Measurements from ENCODE around the gene COX7A2L.
A peak's percentile ranks its signal among the peaks of the same experiment; 100 is the strongest.

The COX7A2L gene

DNA sequence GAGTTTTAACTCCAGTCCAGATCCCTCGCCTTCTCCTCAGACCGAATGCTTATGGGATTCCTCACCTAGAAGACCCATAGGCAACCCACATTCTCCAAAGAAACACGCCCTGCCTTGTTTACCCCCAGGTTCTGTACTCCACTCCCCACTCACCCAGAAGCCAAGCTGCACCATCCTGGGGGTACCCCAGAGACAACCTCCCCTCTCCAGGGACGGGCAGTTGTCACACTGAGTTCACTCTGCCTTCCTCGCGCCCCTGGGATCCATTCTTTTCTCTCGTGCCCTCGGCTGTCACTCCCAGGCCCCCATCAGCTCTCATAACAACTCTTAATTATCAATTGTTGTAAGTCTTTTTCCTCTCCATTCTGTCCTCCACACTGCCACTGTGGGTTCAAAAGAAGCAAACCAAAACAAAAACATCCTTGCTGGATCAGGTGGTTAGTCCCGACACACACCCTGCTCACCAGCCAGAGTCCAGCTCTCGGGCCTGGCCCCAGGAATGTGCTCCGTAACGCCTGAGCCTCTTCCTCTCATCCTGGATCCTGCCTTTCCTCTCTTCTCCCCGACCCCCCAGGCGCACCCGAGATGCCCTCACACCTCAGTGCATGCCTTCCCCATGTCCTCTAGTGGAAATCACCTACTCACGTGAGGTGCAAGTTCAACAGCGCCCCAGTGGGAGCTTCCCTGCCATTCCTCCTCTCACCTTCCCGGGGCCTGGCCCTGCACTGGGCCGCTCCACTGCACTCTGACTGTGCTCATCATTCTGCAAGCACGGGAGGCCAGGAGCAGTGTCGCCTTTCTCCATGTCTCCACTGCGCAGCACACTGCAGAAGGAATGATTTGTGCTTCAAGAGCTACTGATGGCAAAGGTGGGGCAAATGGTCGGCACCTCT is 20.7 kb downstream of the COX7A2L start:
- H4K91ac ChIP-seq (ENCODE audit: low read length), result peak overlapping the region; percentile 5
- no peak overlapping the region for H3K23ac ChIP-seq (ENCODE audit: low read length in 2 of 2)
- no peak overlapping the region for H3K4ac ChIP-seq (ENCODE audit: low read depth in 1 of 2, low read length in 2 of 2)
- peak overlapping the region; percentile 29 for H2AK5ac ChIP-seq (ENCODE audit: low read length, severe bottlenecking)
- no peak overlapping the region for H2BK15ac ChIP-seq (ENCODE audit: low read depth, poor library complexity, severe bottlenecking)
- no peaks in the 10 kb centered on the region for H3K9me3 ChIP-seq (ENCODE audit: control insufficient read depth, low read length)
- no peak overlapping the region for H3K27ac ChIP-seq (ENCODE audit: low read length, poor library complexity, severe bottlenecking)
- DNase-seq, result no peak
- H2AFZ ChIP-seq (ENCODE audit: low read depth, low read length), result no peak overlapping the region
- H3K4me3 ChIP-seq (ENCODE audit: insufficient read depth in 1 of 2, low read depth in 1 of 2, low read length in 2 of 2), result no peak overlapping the region
- H3K14ac ChIP-seq (ENCODE audit: low read length in 2 of 2), result no peak overlapping the region
- H3K79me1 ChIP-seq (replicated peaks; ENCODE audit: low read length, poor library complexity, severe bottlenecking), result peaks cover 50% of the 10 kb centered on the region
- H4K8ac ChIP-seq (ENCODE audit: low read length), result no peak overlapping the region
- H3K4me2 ChIP-seq (ENCODE audit: low read length, poor library complexity, severe bottlenecking), result no peak overlapping the region
- WGBS, result 87% methylated on average over 23 of the region's 23 CpGs
- peaks cover 21% of the 10 kb centered on the region for H3K4me1 ChIP-seq (ENCODE audit: control insufficient read depth, insufficient read depth, low read depth, low read length)
- no peak overlapping the region for H3K9ac ChIP-seq (ENCODE audit: low read length)
- no peak overlapping the region for H2BK5ac ChIP-seq (ENCODE audit: low read depth, low read length, poor library complexity, severe bottlenecking)
- no peak overlapping the region for H2BK120ac ChIP-seq (ENCODE audit: low read depth, low read length)
- H2BK12ac ChIP-seq (ENCODE audit: low read length in 2 of 2), result no peak overlapping the region
- H3K36me3 ChIP-seq (ENCODE audit: control insufficient read depth in 1 of 2, insufficient read depth in 2 of 2, low read depth in 1 of 2, low read length in 2 of 2), result peaks cover 44 to 62% of the 10 kb centered on the region in 2 experiments
- H3K27me3 ChIP-seq (ENCODE audit: control insufficient read depth in 1 of 2, insufficient read depth in 1 of 2, low read length in 2 of 2), result no peaks in the 10 kb centered on the region
- H3K18ac ChIP-seq (ENCODE audit: low read depth in 1 of 2, low read length in 2 of 2), result peak overlapping the region in 1 of 2 experiments; percentile 13

DNA sequence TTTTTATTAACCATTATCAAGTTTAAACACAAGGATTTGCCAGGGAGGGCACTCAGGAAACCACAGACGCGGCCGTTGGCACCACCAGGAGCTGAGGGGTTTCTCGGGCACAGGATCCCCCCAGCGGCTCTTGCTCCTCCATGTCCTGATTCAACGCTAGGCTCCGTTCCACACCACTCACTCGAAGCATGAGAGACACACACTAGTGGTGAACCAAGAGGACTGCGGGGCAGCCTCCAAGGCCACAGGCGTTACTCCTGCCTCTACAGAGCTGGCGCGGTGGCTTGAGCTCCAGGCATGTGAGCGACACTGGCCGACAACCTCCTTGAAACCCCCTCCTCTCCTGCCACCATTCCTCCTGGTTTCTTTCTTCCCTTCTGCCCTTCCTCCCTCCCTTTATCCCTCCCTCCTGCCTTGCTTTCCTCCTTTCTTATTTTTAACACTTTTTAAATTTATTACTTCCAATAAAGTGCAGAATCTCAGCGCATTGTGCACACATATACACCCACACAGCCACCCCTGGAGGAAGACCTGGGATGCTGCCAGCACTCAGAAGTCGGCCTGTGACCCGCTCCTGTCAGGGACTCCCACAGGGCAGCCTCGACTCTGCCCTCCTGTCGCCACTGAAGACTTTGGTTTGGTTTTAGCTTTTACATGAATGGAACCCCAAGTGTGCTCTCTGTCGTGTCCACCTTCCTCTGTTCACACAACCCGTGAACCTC is 21.7 kb downstream of the COX7A2L start:
- Histone ChIP-seq H3K4me1 (ENCODE audit: control insufficient read depth, insufficient read depth, low read depth, low read length) (peaks cover 21% of the 10 kb centered on the region), H3K18ac (ENCODE audit: low read depth in 1 of 2, low read length in 2 of 2) (no peak overlapping the region), H3K36me3 (ENCODE audit: control insufficient read depth in 1 of 2, insufficient read depth in 2 of 2, low read depth in 1 of 2, low read length in 2 of 2) (peaks cover 41 to 62% of the 10 kb centered on the region in 2 experiments), H3K14ac (ENCODE audit: low read length in 2 of 2) (no peak overlapping the region), H2AK5ac (ENCODE audit: low read length, severe bottlenecking) (no peak overlapping the region), H3K27me3 (ENCODE audit: control insufficient read depth in 1 of 2, insufficient read depth in 1 of 2, low read length in 2 of 2) (no peaks in the 10 kb centered on the region), H3K4me2 (ENCODE audit: low read length, poor library complexity, severe bottlenecking) (no peak overlapping the region), H2BK12ac (ENCODE audit: low read length in 2 of 2) (peak overlapping the region in 1 of 2 experiments; percentile 3), H3K9ac (ENCODE audit: low read length) (no peak overlapping the region), H3K27ac (ENCODE audit: low read length, poor library complexity, severe bottlenecking) (no peak overlapping the region), H2BK5ac (ENCODE audit: low read depth, low read length, poor library complexity, severe bottlenecking) (no peak overlapping the region), H3K4me3 (ENCODE audit: insufficient read depth in 1 of 2, low read depth in 1 of 2, low read length in 2 of 2) (no peak overlapping the region), H3K9me3 (ENCODE audit: control insufficient read depth, low read length) (no peaks in the 10 kb centered on the region), H3K4ac (ENCODE audit: low read depth in 1 of 2, low read length in 2 of 2) (no peak overlapping the region), H4K91ac (ENCODE audit: low read length) (no peak overlapping the region), H4K8ac (ENCODE audit: low read length) (no peak overlapping the region), H3K79me1 (replicated peaks; ENCODE audit: low read length, poor library complexity, severe bottlenecking) (peaks cover 52% of the 10 kb centered on the region), H3K23ac (ENCODE audit: low read length in 2 of 2) (no peak overlapping the region), H2BK15ac (ENCODE audit: low read depth, poor library complexity, severe bottlenecking) (no peak overlapping the region), H2AFZ (ENCODE audit: low read depth, low read length) (no peak overlapping the region), H2BK120ac (ENCODE audit: low read depth, low read length) (no peak overlapping the region)
- DNase-seq, result no peak
- WGBS, result 92% methylated on average over 21 of the region's 21 CpGs

DNA sequence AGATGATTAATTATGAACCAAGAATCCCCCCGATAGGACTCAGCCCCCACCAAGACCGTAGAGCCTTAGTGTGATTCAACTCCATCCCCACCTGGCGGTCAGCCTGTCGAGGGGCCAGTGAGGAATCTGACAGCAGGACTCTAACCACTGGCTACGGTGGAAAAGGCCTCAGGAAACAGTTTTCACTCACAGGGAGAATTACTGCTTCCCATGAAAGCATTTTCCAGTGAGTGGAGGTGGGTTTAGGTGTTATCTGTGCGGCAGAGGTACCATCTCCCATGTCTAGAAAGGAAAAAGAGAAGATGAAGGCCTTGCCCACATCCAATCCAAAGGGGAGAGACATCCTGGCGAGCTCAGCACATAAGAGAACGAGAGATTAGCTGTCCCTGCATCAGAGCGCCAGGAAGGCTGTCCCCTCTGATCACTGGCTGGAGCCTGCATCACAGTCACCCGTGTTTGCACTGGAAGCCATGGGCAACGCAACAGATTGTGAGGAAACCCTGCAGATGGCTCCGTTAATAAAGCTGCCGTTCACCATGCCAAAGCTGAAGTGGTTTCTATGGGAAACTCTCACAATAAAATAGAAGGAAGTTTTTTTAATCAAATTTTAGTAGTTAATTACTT is 22.3 kb downstream of the COX7A2L start:
- Histone ChIP-seq H4K8ac (ENCODE audit: low read length) (no peak overlapping the region), H2AK5ac (ENCODE audit: low read length, severe bottlenecking) (no peak overlapping the region), H2BK12ac (ENCODE audit: low read length in 2 of 2) (no peak overlapping the region), H3K23ac (ENCODE audit: low read length in 2 of 2) (no peak overlapping the region), H3K4me3 (ENCODE audit: insufficient read depth in 1 of 2, low read depth in 1 of 2, low read length in 2 of 2) (no peak overlapping the region), H3K14ac (ENCODE audit: low read length in 2 of 2) (no peak overlapping the region), H3K4me1 (ENCODE audit: control insufficient read depth, insufficient read depth, low read depth, low read length) (peaks cover 21% of the 10 kb centered on the region), H2BK120ac (ENCODE audit: low read depth, low read length) (no peak overlapping the region), H3K27me3 (ENCODE audit: control insufficient read depth in 1 of 2, insufficient read depth in 1 of 2, low read length in 2 of 2) (no peaks in the 10 kb centered on the region), H3K4ac (ENCODE audit: low read depth in 1 of 2, low read length in 2 of 2) (no peak overlapping the region), H2AFZ (ENCODE audit: low read depth, low read length) (no peak overlapping the region), H3K36me3 (ENCODE audit: control insufficient read depth in 1 of 2, insufficient read depth in 2 of 2, low read depth in 1 of 2, low read length in 2 of 2) (peaks cover 44 to 66% of the 10 kb centered on the region in 2 experiments), H3K4me2 (ENCODE audit: low read length, poor library complexity, severe bottlenecking) (no peak overlapping the region), H3K9ac (ENCODE audit: low read length) (no peak overlapping the region), H4K91ac (ENCODE audit: low read length) (no peak overlapping the region), H3K79me1 (replicated peaks; ENCODE audit: low read length, poor library complexity, severe bottlenecking) (peaks cover 52% of the 10 kb centered on the region), H3K18ac (ENCODE audit: low read depth in 1 of 2, low read length in 2 of 2) (no peak overlapping the region), H3K9me3 (ENCODE audit: control insufficient read depth, low read length) (no peaks in the 10 kb centered on the region), H3K27ac (ENCODE audit: low read length, poor library complexity, severe bottlenecking) (no peak overlapping the region), H2BK5ac (ENCODE audit: low read depth, low read length, poor library complexity, severe bottlenecking) (no peak overlapping the region), H2BK15ac (ENCODE audit: low read depth, poor library complexity, severe bottlenecking) (no peak overlapping the region)
- DNase-seq, result no peak
- WGBS, result 93% methylated on average over 11 of the region's 13 CpGs
